ENCODE data around the gene PEX11G. TPM values are rescaled to one million over a fixed set of nuclear protein-coding genes. Genes with fewer than 3 reads are reported as not detected.

Gene PEX11G
- total RNA-seq, 2 donors from 2014 or later, result 1.0 to 1.1 TPM

- no peaks in the 10 kb centered on the region for H3K27me3 ChIP-seq
- peaks cover 0 to 12% of the 10 kb centered on the region in 2 donors for H3K4me1 ChIP-seq
- no peaks in the 10 kb centered on the region for H3K36me3 ChIP-seq
- no peak for TF ChIP-seq CTCF (IDR thresholded peaks at IDR 0.05)
- H3K4me3 ChIP-seq, result no peak overlapping the region
- H3K9me3 ChIP-seq, result no peaks in the 10 kb centered on the region
- DNase-seq (ENCODE audit: low spot score), result no peak
- no peak overlapping the region for H3K27ac ChIP-seq
Measured at GRCh38 chr19:7509625-7510024, 20.8 kb upstream of the PEX11G start.

DNA sequence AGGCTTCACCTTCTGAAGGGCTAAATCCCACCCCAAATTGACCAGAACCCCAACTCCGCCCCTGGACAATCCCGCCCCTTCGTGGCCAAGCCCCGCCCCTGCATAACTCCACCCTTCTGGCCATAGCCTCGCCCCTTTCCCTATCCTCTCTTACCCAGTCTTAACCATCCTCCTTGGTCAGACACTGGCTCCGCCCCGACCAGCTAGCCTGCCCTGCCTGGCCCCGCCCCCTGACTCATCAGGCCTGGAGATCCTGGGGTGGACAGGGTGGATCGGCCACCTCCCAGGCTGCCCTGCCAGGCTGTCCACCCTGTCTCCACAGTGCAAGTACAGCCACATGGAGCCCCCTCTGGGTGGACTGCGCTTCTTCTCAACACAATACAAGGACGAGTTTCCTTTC is 19.0 kb upstream of the PEX11G start:
- Histone ChIP-seq H3K4me3 (no peak overlapping the region), H3K9me3 (no peaks in the 10 kb centered on the region), H3K27me3 (no peaks in the 10 kb centered on the region), H3K36me3 (no peaks in the 10 kb centered on the region), H3K4me1 (peaks cover 0 to 12% of the 10 kb centered on the region in 2 donors), H3K27ac (no peak overlapping the region)
- TF ChIP-seq CTCF (IDR thresholded peaks at IDR 0.05), result no peak
- DNase-seq (ENCODE audit: low spot score), result peak; percentile 79

GRCh38 chr19:7506385-7507328 is 17.8 kb upstream of the PEX11G start:
- Histone ChIP-seq H3K36me3 (no peaks in the 10 kb centered on the region), H3K27me3 (no peaks in the 10 kb centered on the region), H3K27ac (no peak overlapping the region), H3K4me1 (peaks cover 0 to 12% of the 10 kb centered on the region in 2 donors), H3K4me3 (peak overlapping the region in 1 of 2 donors; percentile 24), H3K9me3 (no peaks in the 10 kb centered on the region)
- peak; percentile 75 for DNase-seq (ENCODE audit: low spot score)
- no peak for TF ChIP-seq CTCF (IDR thresholded peaks at IDR 0.05)

DNA sequence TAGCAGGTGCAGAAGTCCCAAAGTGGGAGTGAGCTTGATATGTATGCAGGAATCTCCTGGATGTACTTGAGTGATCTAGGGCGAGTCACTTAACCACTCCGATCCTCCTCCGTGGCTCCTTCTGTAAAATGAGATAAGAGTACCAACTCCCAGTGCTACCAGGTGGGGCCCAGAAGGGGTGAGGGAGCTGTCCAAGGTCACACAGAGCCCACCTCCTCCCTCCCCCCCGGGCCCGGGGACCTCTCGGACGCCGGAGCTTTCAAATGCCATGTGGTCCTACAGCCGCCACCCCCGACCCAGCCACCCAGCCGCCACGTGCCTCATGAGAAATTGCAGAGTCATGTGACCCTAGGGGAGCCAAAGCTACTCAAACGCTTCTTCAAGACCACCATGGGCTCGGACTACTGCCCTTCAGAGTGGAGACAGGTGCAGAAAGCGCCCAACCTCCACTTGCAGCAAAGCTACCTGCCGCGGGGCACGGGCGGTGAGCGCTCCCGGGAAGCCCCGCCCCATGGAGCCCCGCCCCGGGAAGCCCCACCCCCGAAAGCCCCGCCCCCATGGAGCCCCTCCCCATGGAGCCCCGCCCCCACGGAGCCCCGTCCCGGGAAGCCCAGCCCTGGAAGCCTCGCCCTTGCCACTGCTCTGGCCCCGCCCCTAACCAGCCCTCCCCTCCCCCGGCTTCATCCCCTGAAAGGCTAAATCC is 17.0 kb upstream of the PEX11G start:
- DNase-seq (ENCODE audit: low spot score), result no peak
- no peak overlapping the region for H3K27ac ChIP-seq
- H3K27me3 ChIP-seq, result no peaks in the 10 kb centered on the region
- H3K4me3 ChIP-seq, result peak overlapping the region in 1 of 2 donors; percentile 24
- TF ChIP-seq CTCF (IDR thresholded peaks at IDR 0.05), result no peak
- H3K9me3 ChIP-seq, result no peaks in the 10 kb centered on the region
- peaks cover 0 to 19% of the 10 kb centered on the region in 2 donors for H3K4me1 ChIP-seq
- H3K36me3 ChIP-seq, result no peaks in the 10 kb centered on the region

GRCh38 chr19:7505288-7505681 is 16.4 kb upstream of the PEX11G start:
- Histone ChIP-seq H3K27ac (no peak overlapping the region), H3K9me3 (no peaks in the 10 kb centered on the region), H3K4me3 (no peak overlapping the region), H3K27me3 (no peaks in the 10 kb centered on the region), H3K36me3 (no peaks in the 10 kb centered on the region), H3K4me1 (peaks cover 0 to 22% of the 10 kb centered on the region in 2 donors)
- no peak for TF ChIP-seq CTCF (IDR thresholded peaks at IDR 0.05)
- DNase-seq (ENCODE audit: low spot score), result no peak

Data from right atrium auricular region (tissue), 2 donors.